ENCODE results near the gene KRT6A. TPM values are rescaled to one million over a fixed set of nuclear protein-coding genes. Genes with fewer than 3 reads are reported as not detected.
"Not testable (repeated sequence)": the region's sequence is repeated elsewhere in the genome, so short reads cannot be mapped to it uniquely, and the experiment has no call there.

Gene KRT6A
- total and polyA plus RNA-seq, 4 experiments from 2014 or later: not detected

GRCh38 chr12:52508211-52508610 lies 15.2 kb upstream of the KRT6A start:
- Mint-ChIP-seq H3K36me3 (no peaks in the 10 kb centered on the region), H3K27me3 (peaks cover 22 to 24% of the 10 kb centered on the region in 2 donors), H3K9me3 (peaks cover 0 to 22% (median 12%) of the 10 kb centered on the region in 8 donors), H3K27ac (no peak overlapping the region), H3K4me1 (no peaks in the 10 kb centered on the region), H3K4me3 (no peak overlapping the region)
- H3K4me1 ChIP-seq (ENCODE audit: insufficient read depth, low read length): no peaks in the 10 kb centered on the region
- CTCF ChIA-PET (ENCODE audit: partially characterized antibody): interaction anchor here (1.3 kb wide), 1 partner anchor 351 kb away, joined by 3 read pairs; no protein-coding TSS in a partner anchor
- no peak overlapping the region for H3K27ac ChIP-seq (ENCODE audit: low read depth, low read length)
- H3K27me3 ChIP-seq (ENCODE audit: insufficient read depth, low read length): no peaks in the 10 kb centered on the region
- H3K9me3 ChIP-seq (ENCODE audit: control insufficient read depth in 1 of 2, low read length in 2 of 2): no peaks in the 10 kb centered on the region
- intact Hi-C loops (cut with micrococcal nuclease): no loop called here
- no peak for DNase-seq
- no peak overlapping the region for H3K4me3 ChIP-seq (ENCODE audit: low read length in 2 of 2)
- POLR2A ChIA-PET (ENCODE audit: partially characterized antibody): no interaction called here
- H3K36me3 ChIP-seq (ENCODE audit: insufficient read depth, low read length): no peaks in the 10 kb centered on the region

GRCh38 chr12:52506858-52507715 lies 14.0 kb upstream of the KRT6A start:
- H3K27ac Mint-ChIP-seq: no peak overlapping the region
- ChIA-PET POLR2A (ENCODE audit: partially characterized antibody) (no interaction called here), CTCF (ENCODE audit: partially characterized antibody) (interaction anchor here (1.0 to 1.3 kb wide), 4 partner anchors 13 to 352 kb away, joined by 3 to 4 read pairs (median 3); partner anchors contain the start of gene KRT6A)
- H3K9me3 ChIP-seq (ENCODE audit: control insufficient read depth in 1 of 2, low read length in 2 of 2): no peaks in the 10 kb centered on the region
- peak in 2 of 5 donors; percentile 11 to 20 for DNase-seq
- H3K27me3 Mint-ChIP-seq: peaks cover 19 to 23% of the 10 kb centered on the region in 2 donors
- H3K27me3 ChIP-seq (ENCODE audit: insufficient read depth, low read length): no peaks in the 10 kb centered on the region
- peaks cover 0 to 20% (median 12%) of the 10 kb centered on the region in 8 donors for H3K9me3 Mint-ChIP-seq
- no peaks in the 10 kb centered on the region for H3K4me1 Mint-ChIP-seq
- H3K4me3 Mint-ChIP-seq: no peak overlapping the region
- H3K4me3 ChIP-seq (ENCODE audit: low read length in 2 of 2): no peak overlapping the region
- intact Hi-C loops (cut with micrococcal nuclease): loop anchor here (1.0 kb wide), 1 partner anchor 355 kb away; no protein-coding TSS in a partner anchor
- no peaks in the 10 kb centered on the region for H3K4me1 ChIP-seq (ENCODE audit: insufficient read depth, low read length)
- no peaks in the 10 kb centered on the region for H3K36me3 Mint-ChIP-seq
- H3K27ac ChIP-seq (ENCODE audit: low read depth, low read length): no peak overlapping the region
- no peaks in the 10 kb centered on the region for H3K36me3 ChIP-seq (ENCODE audit: insufficient read depth, low read length)

- Mint-ChIP-seq H3K9me3 (peaks cover 0 to 2% (median 0%) of the 10 kb centered on the region in 8 donors), H3K4me3 (no peak overlapping the region), H3K27ac (no peak overlapping the region), H3K27me3 (peaks cover 11 to 21% of the 10 kb centered on the region in 2 donors), H3K4me1 (no peaks in the 10 kb centered on the region), H3K36me3 (no peaks in the 10 kb centered on the region)
- no peak overlapping the region for H3K4me3 ChIP-seq (ENCODE audit: low read length in 2 of 2)
- H3K9me3 ChIP-seq (ENCODE audit: control insufficient read depth in 1 of 2, low read length in 2 of 2): no peaks in the 10 kb centered on the region
- no peaks in the 10 kb centered on the region for H3K27me3 ChIP-seq (ENCODE audit: insufficient read depth, low read length)
- H3K27ac ChIP-seq (ENCODE audit: low read depth, low read length): no peak overlapping the region
- CTCF ChIA-PET (ENCODE audit: partially characterized antibody): no interaction called here
- H3K36me3 ChIP-seq (ENCODE audit: insufficient read depth, low read length): no peaks in the 10 kb centered on the region
- POLR2A ChIA-PET (ENCODE audit: partially characterized antibody): no interaction called here
- no peak for DNase-seq
- intact Hi-C loops (cut with micrococcal nuclease): no loop called here
- H3K4me1 ChIP-seq (ENCODE audit: insufficient read depth, low read length): no peaks in the 10 kb centered on the region
Observed at GRCh38 chr12:52502877-52503276, 9.8 kb upstream of the KRT6A start.

DNA sequence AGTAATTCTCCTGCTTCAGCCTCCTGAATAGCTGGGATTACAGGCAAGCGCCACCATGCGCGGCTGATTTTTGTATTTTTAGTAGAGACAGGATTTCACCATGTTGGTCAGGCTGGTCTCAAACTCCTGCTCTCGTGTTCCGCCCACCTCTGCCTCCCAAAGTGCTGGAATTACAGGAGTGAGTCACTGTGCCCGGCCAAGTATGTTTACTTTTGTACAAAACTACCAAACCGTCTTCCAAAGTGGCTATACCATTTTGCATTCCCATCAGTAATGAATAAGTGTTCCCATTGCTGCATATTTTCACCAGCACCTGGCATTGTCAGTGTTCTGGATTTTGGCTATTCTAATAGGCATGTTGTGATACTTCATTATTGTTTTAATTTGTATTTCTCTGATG lies 8.4 kb upstream of the KRT6A start:
- H3K4me1 ChIP-seq (ENCODE audit: insufficient read depth, low read length): no peaks in the 10 kb centered on the region
- no peak overlapping the region for H3K27ac ChIP-seq (ENCODE audit: low read depth, low read length)
- H3K36me3 ChIP-seq (ENCODE audit: insufficient read depth, low read length): no peaks in the 10 kb centered on the region
- no peak for DNase-seq
- Mint-ChIP-seq H3K36me3 (no peaks in the 10 kb centered on the region), H3K4me1 (no peaks in the 10 kb centered on the region), H3K27me3 (peaks cover 8 to 18% of the 10 kb centered on the region in 2 donors), H3K27ac (no peak overlapping the region), H3K9me3 (peaks cover 0 to 2% (median 0%) of the 10 kb centered on the region in 8 donors), H3K4me3 (no peak overlapping the region)
- H3K27me3 ChIP-seq (ENCODE audit: insufficient read depth, low read length): no peaks in the 10 kb centered on the region
- ChIA-PET CTCF (ENCODE audit: partially characterized antibody) (no interaction called here), POLR2A (ENCODE audit: partially characterized antibody) (no interaction called here)
- H3K4me3 ChIP-seq (ENCODE audit: low read length in 2 of 2): no peak overlapping the region
- no peaks in the 10 kb centered on the region for H3K9me3 ChIP-seq (ENCODE audit: control insufficient read depth in 1 of 2, low read length in 2 of 2)
- intact Hi-C loops (cut with micrococcal nuclease): no loop called here

DNA sequence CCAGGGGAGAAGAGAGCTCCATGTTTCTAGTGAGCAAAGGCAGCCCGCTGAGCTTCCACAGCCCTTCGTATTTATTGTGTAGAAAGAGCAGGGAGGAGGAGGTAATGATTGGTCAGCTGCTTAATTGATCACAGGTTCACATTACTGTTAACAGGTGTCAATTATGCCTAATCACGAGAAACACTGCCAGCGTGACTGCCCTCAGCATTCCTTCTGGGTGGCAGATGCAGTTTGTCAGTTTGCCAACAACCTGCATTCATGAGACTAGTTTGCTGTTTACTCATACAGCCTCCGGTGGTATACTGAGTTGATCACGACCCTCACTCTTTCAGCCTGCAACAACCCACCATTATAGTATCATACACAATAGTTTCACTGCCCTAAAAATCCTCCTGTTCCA lies 7.5 kb upstream of the KRT6A start:
- H3K9me3 Mint-ChIP-seq; DNase-seq; intact Hi-C loops (cut with micrococcal nuclease); H3K4me1 ChIP-seq (ENCODE audit: insufficient read depth, low read length); H3K27ac Mint-ChIP-seq; H3K4me3 Mint-ChIP-seq; H3K27ac ChIP-seq (ENCODE audit: low read depth, low read length); H3K9me3 ChIP-seq (ENCODE audit: control insufficient read depth in 1 of 2, low read length in 2 of 2); H3K36me3 ChIP-seq (ENCODE audit: insufficient read depth, low read length); H3K4me1 Mint-ChIP-seq; POLR2A ChIA-PET (ENCODE audit: partially characterized antibody); H3K4me3 ChIP-seq (ENCODE audit: low read length in 2 of 2); H3K27me3 ChIP-seq (ENCODE audit: insufficient read depth, low read length); CTCF ChIA-PET (ENCODE audit: partially characterized antibody); H3K36me3 Mint-ChIP-seq: not testable (repeated sequence)
- H3K27me3 Mint-ChIP-seq: peaks cover 12 to 13% of the 10 kb centered on the region in 2 donors

DNA sequence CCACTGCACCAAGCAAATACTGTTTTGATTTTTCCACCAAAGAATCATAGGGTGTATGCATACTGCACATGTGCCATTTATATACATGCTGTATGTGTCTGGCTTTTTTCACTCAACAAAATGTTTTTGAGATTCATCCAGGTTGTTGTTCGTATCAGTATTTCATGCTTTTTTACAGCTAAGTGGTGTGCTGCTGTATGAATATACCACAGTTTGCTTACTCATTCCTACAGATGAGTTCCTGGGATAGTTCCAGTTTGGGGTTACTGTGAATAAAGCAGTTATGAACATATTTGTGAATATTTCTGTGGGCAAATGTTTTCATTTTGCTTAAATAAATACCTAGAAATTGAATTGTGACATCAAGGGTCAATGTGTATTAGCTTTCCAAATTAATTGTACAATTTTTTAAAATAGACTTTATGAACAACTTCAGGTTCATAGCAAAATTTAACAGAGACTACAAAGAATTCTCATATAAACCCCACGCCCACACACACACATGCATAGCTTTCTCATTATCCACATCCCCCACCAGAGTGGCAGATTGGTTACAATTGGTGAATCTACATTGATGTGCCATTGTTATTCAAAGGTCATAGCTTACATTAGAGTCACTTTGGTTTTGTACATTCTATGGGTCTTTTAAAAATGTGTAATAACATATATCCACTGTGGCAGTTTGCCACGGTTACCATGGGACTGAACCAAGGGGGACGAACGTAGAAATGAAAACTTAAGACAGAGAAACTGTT lies 6.9 kb upstream of the KRT6A start:
- no peak overlapping the region for H3K4me3 Mint-ChIP-seq
- Histone ChIP-seq H3K27me3 (ENCODE audit: insufficient read depth, low read length) (no peaks in the 10 kb centered on the region), H3K4me1 (ENCODE audit: insufficient read depth, low read length) (no peaks in the 10 kb centered on the region), H3K27ac (ENCODE audit: low read depth, low read length) (no peak overlapping the region), H3K36me3 (ENCODE audit: insufficient read depth, low read length) (no peaks in the 10 kb centered on the region), H3K9me3 (ENCODE audit: control insufficient read depth in 1 of 2, low read length in 2 of 2) (no peaks in the 10 kb centered on the region), H3K4me3 (ENCODE audit: low read length in 2 of 2) (no peak overlapping the region)
- POLR2A ChIA-PET (ENCODE audit: partially characterized antibody): no interaction called here
- peaks cover 13 to 16% of the 10 kb centered on the region in 2 donors for H3K27me3 Mint-ChIP-seq
- no peaks in the 10 kb centered on the region for H3K4me1 Mint-ChIP-seq
- CTCF ChIA-PET (ENCODE audit: partially characterized antibody): no interaction called here
- intact Hi-C loops (cut with micrococcal nuclease): no loop called here
- no peaks in the 10 kb centered on the region for H3K36me3 Mint-ChIP-seq
- H3K9me3 Mint-ChIP-seq: peaks cover 0 to 2% (median 0%) of the 10 kb centered on the region in 8 donors
- no peak for DNase-seq
- no peak overlapping the region for H3K27ac Mint-ChIP-seq

DNA sequence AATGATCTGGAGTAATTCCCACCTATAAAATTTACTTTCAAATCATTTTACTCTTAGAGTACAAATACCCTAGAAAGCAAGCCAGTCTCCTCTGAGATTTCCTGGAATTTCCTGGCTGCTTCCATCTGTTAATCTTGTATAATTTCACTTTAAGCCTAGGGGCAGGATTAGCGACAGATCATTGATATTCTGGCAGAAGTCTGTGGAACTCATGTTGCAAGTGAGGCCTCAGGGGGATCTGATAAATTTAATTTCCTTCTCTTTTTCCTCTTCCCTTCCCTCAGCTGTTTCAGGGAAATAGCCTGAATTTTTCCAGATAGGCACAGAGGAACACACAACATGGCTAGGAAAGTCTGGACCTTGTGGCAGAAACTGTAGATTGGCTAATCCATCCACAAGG lies 5.9 kb upstream of the KRT6A start:
- Histone ChIP-seq H3K4me1 (ENCODE audit: insufficient read depth, low read length) (no peaks in the 10 kb centered on the region), H3K9me3 (ENCODE audit: control insufficient read depth in 1 of 2, low read length in 2 of 2) (no peaks in the 10 kb centered on the region), H3K27me3 (ENCODE audit: insufficient read depth, low read length) (no peaks in the 10 kb centered on the region), H3K4me3 (ENCODE audit: low read length in 2 of 2) (no peak overlapping the region), H3K36me3 (ENCODE audit: insufficient read depth, low read length) (no peaks in the 10 kb centered on the region), H3K27ac (ENCODE audit: low read depth, low read length) (no peak overlapping the region)
- Mint-ChIP-seq H3K9me3 (peaks cover 0 to 2% (median 0%) of the 10 kb centered on the region in 8 donors), H3K4me1 (no peaks in the 10 kb centered on the region), H3K4me3 (no peak overlapping the region), H3K27me3 (peaks cover 13 to 20% of the 10 kb centered on the region in 2 donors), H3K27ac (no peak overlapping the region), H3K36me3 (no peaks in the 10 kb centered on the region)
- ChIA-PET CTCF (ENCODE audit: partially characterized antibody) (no interaction called here), POLR2A (ENCODE audit: partially characterized antibody) (no interaction called here)
- DNase-seq: no peak
- intact Hi-C loops (cut with micrococcal nuclease): no loop called here

Measured in CD4-positive, alpha-beta memory T cell (primary cell).